GM21360 (cell line): ENCODE measurements around the gene SERAC1.
"Not testable (repeated sequence)": the region's sequence is repeated elsewhere in the genome, so short reads cannot be mapped to it uniquely, and the experiment has no call there.

ENCODE experiments used
- ATAC-seq: cut with Tn5 transposase; IDR thresholded peaks from one replicate; pipeline ENCODE4 v1.9.1; 2021; ENCODE audit warnings: mild to moderate bottlenecking, moderate library complexity; ENCODE audit not compliant: unreplicated experiment

The SERAC1 gene

GRCh38 chr6:158168040-158168289 is at the start of gene SERAC1:
SERAC1 (minus strand) TSS chr6:158168262; CDS start chr6:158158363, 9,899 bp downstream.
- no peak for ATAC-seq

GRCh38 chr6:158213925-158214674 is 46.0 kb upstream of the SERAC1 start:
- peak; percentile 87 for ATAC-seq

GRCh38 chr6:158211273-158212055 is 43.4 kb upstream of the SERAC1 start:
- no peak for ATAC-seq

GRCh38 chr6:158209582-158210333 is 41.7 kb upstream of the SERAC1 start:
- ATAC-seq: not testable (repeated sequence)

GRCh38 chr6:158208226-158209030 is 40.4 kb upstream of the SERAC1 start:
- not testable (repeated sequence) for ATAC-seq

GRCh38 chr6:158207422-158207788 is 39.3 kb upstream of the SERAC1 start:
- peak; percentile 92 for ATAC-seq

- no peak for ATAC-seq
Measured at GRCh38 chr6:158206740-158207421, 38.8 kb upstream of the SERAC1 start.

- no peak for ATAC-seq
Measured at GRCh38 chr6:158205169-158205944, 37.3 kb upstream of the SERAC1 start.

- ATAC-seq: no peak
Measured at GRCh38 chr6:158198461-158198860, 30.4 kb upstream of the SERAC1 start.

- no peak for ATAC-seq
Measured at GRCh38 chr6:158194487-158195280, 26.6 kb upstream of the SERAC1 start.

GRCh38 chr6:158191761-158192160 is 23.7 kb upstream of the SERAC1 start:
- ATAC-seq: no peak

- ATAC-seq: no peak
Measured at GRCh38 chr6:158191032-158191431, 23.0 kb upstream of the SERAC1 start.

GRCh38 chr6:158188591-158188990 is 20.5 kb upstream of the SERAC1 start:
- ATAC-seq: no peak

GRCh38 chr6:158185729-158186456 is 17.8 kb upstream of the SERAC1 start:
- ATAC-seq: no peak

GRCh38 chr6:158184608-158185007 is 16.5 kb upstream of the SERAC1 start:
- ATAC-seq: no peak

GRCh38 chr6:158183174-158183972 is 15.3 kb upstream of the SERAC1 start:
- ATAC-seq: not testable (repeated sequence)

- ATAC-seq: not testable (repeated sequence)
Measured at GRCh38 chr6:158177712-158178111, 9.7 kb upstream of the SERAC1 start.
